Caco-2 (cell line): ENCODE measurements around the gene CR2. TPM values are rescaled to one million over a fixed set of nuclear protein-coding genes. Genes with fewer than 3 reads are reported as not detected.

Source experiments
- BruUV-seq: library from RNA; stranded (reverse); fragments of 400-500 nt; replicated peaks from 2 replicates; lab custom pipeline; 2021; lab: Mats Ljungman, UMichigan
- CTCF ChIA-PET: fragments of 300-600 bp; sonication (Branson Sonifier 250); formaldehyde crosslinking; loops from one replicate; lab custom pipeline; 2022; ENCODE audit warnings: antibody characterized with exemption; lab: Charles Lee
- POLR2A ChIA-PET: fragments of 300-600 bp; sonication (Branson Sonifier 250); formaldehyde crosslinking; loops from one replicate; lab custom pipeline; 2022; ENCODE audit warnings: antibody characterized with exemption; lab: Charles Lee
- DNase-seq, 2 experiments: peaks; one replicate each; pipeline versions ENCODE4 v3.0.0 to v3.0.0-alpha.2; 2020 to 2022
- H3K27me3 ChIP-seq: replicated peaks from 2 replicates; pipeline ENCODE4 v1.6.0; 2011; ENCODE audit warnings: low read length; ENCODE audit not compliant: control insufficient read depth, insufficient read depth
- H3K36me3 ChIP-seq: 2 replicates; pipeline ENCODE4 v1.5.1; 2011; ENCODE audit warnings: low read length; ENCODE audit not compliant: control insufficient read depth, insufficient read depth
- H3K4me1 ChIP-seq: fragments of 250-450 bp; sonication (Bioruptor Pico); 2 replicates; pipeline ENCODE4 v1.5.1; 2020; ENCODE audit warnings: mild to moderate bottlenecking
- H3K4me3 ChIP-seq: 2 replicates; pipeline ENCODE4 v1.5.1; 2011; ENCODE audit warnings: low read depth, mild to moderate bottlenecking, control low read depth, low read length
- H3K9me3 ChIP-seq: fragments of 250-450 bp; sonication (Bioruptor Pico); 2 replicates; pipeline ENCODE4 v1.5.1; 2020; ENCODE audit warnings: mild to moderate bottlenecking, moderate library complexity
- H3K27ac Mint-ChIP-seq: one replicate; pipeline ENCODE4 v1.8.0; 2022; ENCODE audit warnings: mixed read lengths; ENCODE audit not compliant: unreplicated experiment
- H3K27me3 Mint-ChIP-seq: one replicate; pipeline ENCODE4 v1.8.0; 2022; ENCODE audit warnings: mixed read lengths; ENCODE audit not compliant: insufficient read depth, unreplicated experiment
- H3K36me3 Mint-ChIP-seq: one replicate; pipeline ENCODE4 v1.8.0; 2022; ENCODE audit warnings: mild to moderate bottlenecking, mixed read lengths; ENCODE audit not compliant: insufficient read depth, unreplicated experiment
- H3K4me1 Mint-ChIP-seq: one replicate; pipeline ENCODE4 v1.8.0; 2022; ENCODE audit warnings: low read depth, mixed read lengths; ENCODE audit not compliant: unreplicated experiment
- H3K4me3 Mint-ChIP-seq: one replicate; pipeline ENCODE4 v1.8.0; 2022; ENCODE audit warnings: mild to moderate bottlenecking, moderate library complexity, mixed read lengths; ENCODE audit not compliant: unreplicated experiment
- H3K9me3 Mint-ChIP-seq: one replicate; pipeline ENCODE4 v1.8.0; 2022; ENCODE audit warnings: mixed read lengths; ENCODE audit not compliant: unreplicated experiment
- CTCF ChIP-seq, 2 experiments: fragments of 200-600 bp in 1 of 2; IDR thresholded peaks; 1 replicate in 1 of 2; 2 replicates in 1 of 2; pipeline versions ENCODE4 v1.5.1 to v1.8.0; 2011 to 2022; ENCODE audit warnings: antibody characterized with exemption in 1 of 2, control low read depth in 1 of 2, inconsistent platforms in 1 of 2, low read depth in 1 of 2, low read length in 1 of 2, mild to moderate bottlenecking in 1 of 2, moderate library complexity in 1 of 2; ENCODE audit not compliant: insufficient read depth in 1 of 2, severe bottlenecking in 1 of 2, unreplicated experiment in 1 of 2
- intact Hi-C: fragments of 100-400 bp; cut with micrococcal nuclease; formaldehyde crosslinking; loops from one replicate; pipeline ENCODE4 v1.10.0; 2022; ENCODE audit not compliant: unreplicated experiment
- total RNA-seq: library from RNA; stranded (reverse); gene quantifications from 2 replicates; pipeline ENCODE4 v1.2.3, GENCODE V29; 2022

Gene CR2
- total RNA-seq, 1 experiment from 2014 or later: 0.34 TPM

GRCh38 chr1:207503950-207504349 is 49.8 kb downstream of the CR2 start:
- BruUV-seq: no TSS peak
- H3K9me3 Mint-ChIP-seq: no peaks in the 10 kb centered on the region
- no peak overlapping the region for H3K27ac Mint-ChIP-seq
- no peak overlapping the region for H3K4me3 Mint-ChIP-seq
- no peak for TF ChIP-seq CTCF (IDR thresholded peaks at IDR 0.05; ENCODE audit: insufficient read depth in 1 of 2, low read depth in 1 of 2, low read length in 1 of 2, severe bottlenecking in 1 of 2, unreplicated experiment in 1 of 2)
- no peaks in the 10 kb centered on the region for H3K36me3 Mint-ChIP-seq
- no peaks in the 10 kb centered on the region for H3K9me3 ChIP-seq
- H3K4me1 ChIP-seq: no peaks in the 10 kb centered on the region
- H3K36me3 ChIP-seq: no peaks in the 10 kb centered on the region
- intact Hi-C loops: no loop called here
- peaks cover 30% of the 10 kb centered on the region for H3K27me3 Mint-ChIP-seq
- DNase-seq: no peak
- CTCF ChIA-PET: no interaction called here
- H3K4me3 ChIP-seq: no peak overlapping the region
- H3K4me1 Mint-ChIP-seq: no peaks in the 10 kb centered on the region
- no peaks in the 10 kb centered on the region; the same call in 1 of the 2 replicates for H3K27me3 ChIP-seq
- POLR2A ChIA-PET: no interaction called here

- Mint-ChIP-seq H3K4me3 (no peak overlapping the region), H3K27ac (no peak overlapping the region), H3K4me1 (no peaks in the 10 kb centered on the region), H3K27me3 (peaks cover 30% of the 10 kb centered on the region), H3K9me3 (no peaks in the 10 kb centered on the region), H3K36me3 (no peaks in the 10 kb centered on the region)
- no peak for DNase-seq
- BruUV-seq: no TSS peak
- H3K9me3 ChIP-seq: no peaks in the 10 kb centered on the region
- ChIA-PET POLR2A (no interaction called here), CTCF (no interaction called here)
- no peaks in the 10 kb centered on the region for H3K4me1 ChIP-seq
- TF ChIP-seq CTCF (IDR thresholded peaks at IDR 0.05; ENCODE audit: insufficient read depth in 1 of 2, low read depth in 1 of 2, low read length in 1 of 2, severe bottlenecking in 1 of 2, unreplicated experiment in 1 of 2): no peak
- H3K4me3 ChIP-seq: no peak overlapping the region
- H3K27me3 ChIP-seq: no peaks in the 10 kb centered on the region; the same call in 1 of the 2 replicates
- intact Hi-C loops: no loop called here
- H3K36me3 ChIP-seq: no peaks in the 10 kb centered on the region
These were observed 50.3 kb downstream of the CR2 start for GRCh38 chr1:207504438-207504837.

GRCh38 chr1:207510444-207510843 is 56.3 kb downstream of the CR2 start:
- Mint-ChIP-seq H3K9me3 (no peaks in the 10 kb centered on the region), H3K27ac (no peak overlapping the region), H3K36me3 (no peaks in the 10 kb centered on the region), H3K27me3 (peaks cover 22% of the 10 kb centered on the region), H3K4me1 (no peaks in the 10 kb centered on the region), H3K4me3 (no peak overlapping the region)
- no peak for DNase-seq
- no TSS peak for BruUV-seq
- intact Hi-C loops: no loop called here
- no peaks in the 10 kb centered on the region for H3K4me1 ChIP-seq
- H3K9me3 ChIP-seq: no peaks in the 10 kb centered on the region
- ChIA-PET CTCF (no interaction called here), POLR2A (no interaction called here)
- no peak for TF ChIP-seq CTCF (IDR thresholded peaks at IDR 0.05; ENCODE audit: insufficient read depth in 1 of 2, low read depth in 1 of 2, low read length in 1 of 2, severe bottlenecking in 1 of 2, unreplicated experiment in 1 of 2)
- no peaks in the 10 kb centered on the region for H3K36me3 ChIP-seq
- no peaks in the 10 kb centered on the region; the same call in 1 of the 2 replicates for H3K27me3 ChIP-seq
- no peak overlapping the region for H3K4me3 ChIP-seq
